Measurements from ENCODE around the gene CXCL9.
A peak's percentile ranks its signal among the peaks of the same experiment; 100 is the strongest.
"Not testable (repeated sequence)": the region's sequence is repeated elsewhere in the genome, so short reads cannot be mapped to it uniquely, and the experiment has no call there.

CXCL9 gene

DNA sequence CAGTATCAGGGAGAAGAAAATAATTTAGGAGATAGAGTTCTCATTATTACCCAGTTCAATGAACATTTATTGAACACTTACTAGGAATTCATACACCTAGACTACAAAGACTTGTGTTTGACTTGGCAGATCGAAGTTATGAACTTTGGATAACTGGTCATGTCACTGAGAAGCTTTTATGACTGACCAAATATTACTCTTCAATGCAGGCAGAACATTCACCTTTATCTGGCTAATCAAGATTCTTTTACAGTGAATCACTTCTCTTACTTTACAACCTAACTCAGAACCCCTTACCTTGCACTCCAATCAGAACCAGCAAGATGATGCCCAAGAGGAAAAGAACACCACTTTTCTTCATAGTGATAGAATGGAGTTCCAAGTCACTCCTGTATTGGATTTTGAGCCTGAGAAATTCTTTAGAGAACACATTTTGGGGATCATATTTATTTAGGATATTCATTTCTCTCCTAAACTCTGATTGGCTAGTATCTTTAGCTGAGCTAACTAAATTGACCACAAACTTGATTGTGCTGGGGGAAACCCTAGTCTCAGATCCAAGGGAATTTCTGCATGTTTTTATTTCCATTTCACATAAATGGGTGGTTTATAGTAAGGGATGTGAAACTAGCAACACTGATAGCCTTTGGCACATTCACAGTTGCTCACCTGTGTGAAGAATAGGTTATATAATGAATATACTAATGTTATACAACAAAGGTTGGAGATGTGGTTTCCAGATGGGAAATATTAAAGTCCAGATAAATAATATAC is at the start of gene CXCL9:
CXCL9 (minus strand) TSS at position 421 of the 774 bp plus-strand sequence; CDS start at position 361, 60 bp downstream.
- DNase-seq (ENCODE audit: low spot score) = no peak

DNA sequence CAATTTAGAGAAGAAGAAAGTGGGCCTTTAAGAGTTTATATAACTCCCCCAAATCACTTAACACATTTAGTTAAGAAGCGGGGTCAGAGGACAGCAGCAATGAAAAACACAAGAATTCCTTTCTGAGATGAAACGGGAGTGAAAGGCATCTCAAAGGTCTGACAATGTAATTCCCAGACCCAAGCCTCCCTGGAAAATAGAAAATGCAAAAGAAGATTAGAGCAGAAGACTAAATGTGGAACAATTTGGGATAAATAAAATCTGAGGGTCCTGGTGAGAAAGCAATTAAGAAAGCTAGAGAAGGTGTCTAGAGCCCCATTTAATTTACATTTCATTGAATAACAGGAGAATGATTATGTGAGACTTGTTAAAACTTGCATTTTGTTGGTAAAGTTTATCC is 48.1 kb upstream of the CXCL9 start:
- DNase-seq (ENCODE audit: low spot score) = no peak

DNA sequence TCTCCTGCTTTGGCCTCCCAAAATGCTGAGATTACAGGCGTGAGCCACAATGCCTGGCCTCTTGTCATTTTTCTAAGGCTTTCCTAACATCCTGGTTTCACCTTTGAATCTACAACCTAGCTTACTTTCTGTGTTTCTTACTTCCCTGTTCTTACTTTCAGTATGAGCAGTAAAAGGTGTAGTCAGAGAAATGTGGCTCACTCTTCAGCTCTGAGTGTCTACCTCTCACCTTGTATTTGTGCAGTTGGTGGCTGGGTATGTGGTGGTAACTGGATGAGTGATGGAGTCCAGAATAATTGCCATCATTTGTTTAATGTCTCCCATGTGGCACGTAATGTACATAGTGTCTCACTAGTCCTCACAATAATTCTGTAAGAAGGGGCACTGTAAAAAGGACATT is 47.7 kb upstream of the CXCL9 start:
- no peak for DNase-seq (ENCODE audit: low spot score)

DNA sequence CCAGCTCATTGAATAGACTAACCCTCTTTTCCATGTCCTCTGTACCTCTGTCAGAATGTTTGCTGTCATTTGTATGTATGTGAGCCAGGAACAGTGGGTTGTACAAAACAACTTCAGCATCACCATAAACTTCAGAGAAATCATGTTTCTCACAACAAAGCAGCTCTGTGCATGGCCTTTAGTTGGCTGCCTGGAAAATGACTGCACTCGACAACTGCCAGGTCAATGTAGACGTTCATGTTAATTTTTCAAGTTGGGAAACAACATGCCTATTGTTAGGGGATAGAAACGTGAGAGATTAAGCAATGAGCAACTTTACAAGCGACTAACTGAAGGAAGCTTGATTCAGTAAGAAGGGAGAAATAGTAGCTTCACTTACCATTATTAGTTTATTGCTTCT is 46.4 kb upstream of the CXCL9 start:
- DNase-seq (ENCODE audit: low spot score) = no peak

DNA sequence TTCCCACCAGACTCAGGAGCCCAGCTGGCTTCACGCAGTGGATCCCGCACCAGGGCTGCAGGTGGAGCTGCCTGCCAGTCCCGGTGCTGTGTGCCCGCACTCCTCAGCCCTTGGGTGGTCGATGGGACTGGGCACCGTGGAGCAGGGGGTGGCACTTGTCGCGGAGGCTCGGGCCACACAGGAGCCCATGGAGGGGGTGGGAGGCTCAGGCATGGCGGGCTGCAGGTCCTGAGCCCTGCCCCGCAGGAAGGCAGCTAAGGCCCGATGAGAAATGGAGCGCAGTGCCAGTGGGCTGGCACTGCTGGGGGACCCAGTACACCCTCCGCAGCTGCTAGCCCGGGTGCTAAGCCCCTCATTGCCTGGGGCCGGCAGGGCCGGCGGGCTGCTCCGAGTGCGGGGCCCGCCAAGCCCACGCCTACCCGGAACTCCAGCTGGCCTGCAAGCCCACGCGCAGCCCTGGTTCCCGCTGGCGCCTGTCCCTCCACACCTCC is 43.3 kb upstream of the CXCL9 start:
- not testable (repeated sequence) for DNase-seq (ENCODE audit: low spot score)

DNA sequence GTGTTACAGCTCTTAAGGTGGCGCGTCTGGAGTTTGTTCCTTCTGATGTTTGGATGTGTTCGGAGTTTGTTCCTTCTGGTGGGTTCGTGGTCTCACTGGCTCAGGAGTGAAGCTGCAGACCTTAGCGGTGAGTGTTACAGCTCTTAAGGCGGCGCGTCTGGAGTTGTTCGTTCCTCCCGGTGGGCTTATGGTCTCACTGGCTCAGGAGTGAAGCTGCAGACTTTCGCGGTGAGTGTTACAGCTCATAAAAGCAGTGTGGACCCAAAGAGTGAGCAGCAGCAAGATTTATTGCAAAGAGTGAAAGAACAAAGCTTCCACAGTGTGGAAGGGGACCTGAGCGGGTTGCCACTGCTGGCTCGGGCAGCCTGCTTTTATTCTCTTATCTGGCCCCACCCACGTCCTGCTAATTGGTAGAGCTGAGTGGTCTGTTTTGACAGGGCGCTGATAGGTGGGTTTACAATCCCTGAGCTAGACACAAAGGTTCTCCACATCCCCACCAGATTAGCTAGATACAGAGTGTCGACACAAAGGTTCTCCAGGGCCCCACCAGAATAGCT is 42.6 kb upstream of the CXCL9 start:
- DNase-seq (ENCODE audit: low spot score) = not testable (repeated sequence)

DNA sequence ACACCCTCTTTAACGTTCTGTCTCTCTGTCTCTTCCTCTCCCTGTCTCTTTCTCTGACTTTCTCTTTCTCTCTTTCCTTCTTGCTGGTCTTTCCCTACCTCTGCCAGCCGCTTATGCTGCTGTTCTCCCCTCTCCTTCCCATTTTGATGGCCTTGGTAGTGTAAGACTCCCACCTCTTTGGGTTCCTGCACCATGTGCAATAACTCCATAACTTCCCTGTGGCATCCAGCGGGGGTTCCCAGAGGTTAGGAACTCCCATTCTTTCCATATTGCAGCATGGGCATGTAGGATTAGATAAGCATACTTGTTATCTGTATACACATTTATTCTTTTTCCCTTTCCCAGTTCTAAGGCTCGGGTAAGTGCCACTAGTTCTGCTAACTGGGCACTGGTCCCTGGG is 37.4 kb upstream of the CXCL9 start:
- not testable (repeated sequence) for DNase-seq (ENCODE audit: low spot score)

DNA sequence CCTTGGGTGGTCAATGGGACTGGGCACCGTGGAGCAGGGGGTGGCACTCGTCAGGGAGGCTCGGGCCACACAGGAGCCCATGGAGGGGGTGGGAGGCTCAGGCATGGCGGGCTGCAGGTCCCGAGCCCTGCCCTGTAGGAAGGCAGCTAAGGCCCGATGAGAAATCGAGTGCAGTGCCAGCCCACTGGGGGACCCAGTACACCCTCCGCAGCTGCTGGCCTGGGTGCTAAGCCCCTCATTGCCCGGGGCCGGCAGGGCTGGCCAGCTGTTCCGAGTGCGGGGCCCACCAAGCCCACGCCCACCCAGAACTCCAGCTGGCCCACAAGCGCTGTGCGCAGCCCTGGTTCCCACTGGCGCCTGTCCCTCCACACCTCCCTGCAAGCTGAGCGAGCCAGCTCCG is 36.0 kb upstream of the CXCL9 start:
- not testable (repeated sequence) for DNase-seq (ENCODE audit: low spot score)

DNA sequence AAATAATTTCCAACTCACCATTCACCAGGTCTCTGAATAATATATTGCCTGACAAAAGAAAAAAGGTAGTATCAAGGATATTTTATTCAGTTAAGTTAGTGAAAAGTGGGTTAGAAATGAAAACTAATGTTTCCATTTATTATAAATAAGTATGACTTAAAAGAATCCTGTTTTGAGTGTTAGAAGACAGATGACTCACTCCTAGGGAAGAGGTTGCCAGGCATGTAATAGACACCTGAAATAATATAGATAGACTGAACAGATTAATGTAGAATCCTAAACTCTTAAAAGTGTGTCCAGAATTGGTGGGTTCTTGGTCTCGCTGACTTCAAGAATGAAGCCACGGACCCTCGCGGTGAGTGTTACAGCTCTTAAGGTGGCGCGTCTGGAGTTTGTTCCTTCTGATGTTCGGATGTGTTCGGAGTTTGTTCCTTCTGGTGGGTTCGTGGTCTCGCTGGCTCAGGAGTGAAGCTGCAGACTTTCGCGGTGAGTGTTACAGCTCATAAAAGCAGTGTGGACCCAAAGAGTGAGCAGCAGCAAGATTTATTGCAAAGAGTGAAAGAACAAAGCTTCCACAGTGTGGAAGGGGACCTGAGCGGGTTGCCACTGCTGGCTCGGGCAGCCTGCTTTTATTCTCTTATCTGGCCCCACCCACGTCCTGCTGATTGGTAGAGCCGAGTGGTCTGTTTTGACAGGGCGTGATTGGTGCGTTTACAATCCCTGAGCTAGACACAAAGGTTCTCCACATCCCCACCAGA is 35.1 kb upstream of the CXCL9 start:
- not testable (repeated sequence) for DNase-seq (ENCODE audit: low spot score)

DNA sequence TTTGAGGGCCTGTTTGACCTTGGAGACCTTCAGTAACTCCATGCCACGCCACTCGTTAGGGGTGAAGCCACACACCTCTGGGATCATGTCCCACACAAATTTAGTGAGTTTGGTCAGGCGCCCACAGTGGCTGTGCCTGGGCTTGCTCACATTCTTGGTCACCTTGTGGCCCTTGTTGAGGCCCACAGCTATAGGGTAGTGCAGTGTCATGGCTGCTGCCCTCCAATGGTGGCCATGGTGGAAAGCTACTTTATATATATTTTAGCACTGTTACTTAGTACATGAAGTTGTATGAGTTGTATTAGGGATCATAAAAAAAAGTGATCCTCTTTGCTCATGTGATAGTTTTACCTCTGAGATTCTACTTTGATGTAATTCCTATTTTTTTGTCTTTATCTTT is 29.5 kb upstream of the CXCL9 start:
- no peak for DNase-seq (ENCODE audit: low spot score)

DNA sequence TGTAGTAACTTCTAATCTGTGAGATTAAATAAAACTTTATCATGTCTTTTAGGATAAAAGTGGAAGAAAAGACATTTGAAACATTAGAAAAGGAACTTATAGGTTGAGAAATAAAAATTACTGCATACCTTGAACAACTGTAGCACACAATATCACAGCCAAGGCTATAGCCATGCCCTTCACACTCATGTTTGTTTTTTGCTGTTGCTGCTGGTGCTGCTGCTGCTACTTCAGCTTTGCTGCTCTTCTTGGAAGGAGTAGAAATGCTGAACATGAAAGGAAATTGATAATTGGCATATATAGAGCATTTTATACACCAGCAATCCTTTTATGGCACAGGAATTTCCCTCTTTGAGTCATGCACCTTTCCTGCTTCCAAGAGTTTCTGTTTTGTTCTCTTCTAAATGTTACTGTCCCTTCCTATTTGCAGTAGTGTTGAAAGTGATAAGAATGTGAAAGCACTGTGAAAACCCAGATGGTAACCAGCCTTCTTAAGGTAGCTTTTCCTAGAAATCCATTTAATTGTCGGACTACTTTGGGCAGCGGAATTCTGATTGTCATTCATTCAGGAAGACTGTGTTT is 28.6 kb upstream of the CXCL9 start, which contains the start of gene CXCL11:
CXCL11 (minus strand) TSS at position 272 of the 582 bp plus-strand sequence; CDS start at position 189, 83 bp downstream.
- no peak for DNase-seq (ENCODE audit: low spot score)

DNA sequence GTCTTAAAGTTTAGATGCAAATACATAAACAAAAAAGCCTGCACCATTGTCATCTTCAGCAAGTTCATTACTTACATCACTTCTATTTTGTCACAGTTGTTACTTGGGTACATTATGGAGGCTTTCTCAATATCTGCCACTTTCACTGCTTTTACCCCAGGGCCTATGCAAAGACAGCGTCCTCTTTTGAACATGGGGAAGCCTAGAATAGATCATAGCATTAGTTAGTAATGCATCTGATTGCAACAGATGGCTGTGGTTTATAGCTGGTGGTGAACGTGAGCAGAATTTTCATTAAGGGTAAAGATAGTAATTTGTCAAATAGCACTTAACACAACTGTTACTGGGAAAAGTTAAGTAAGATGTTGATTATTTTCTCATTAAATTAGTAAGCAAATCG is 27.8 kb upstream of the CXCL9 start:
- DNase-seq (ENCODE audit: low spot score) = no peak

DNA sequence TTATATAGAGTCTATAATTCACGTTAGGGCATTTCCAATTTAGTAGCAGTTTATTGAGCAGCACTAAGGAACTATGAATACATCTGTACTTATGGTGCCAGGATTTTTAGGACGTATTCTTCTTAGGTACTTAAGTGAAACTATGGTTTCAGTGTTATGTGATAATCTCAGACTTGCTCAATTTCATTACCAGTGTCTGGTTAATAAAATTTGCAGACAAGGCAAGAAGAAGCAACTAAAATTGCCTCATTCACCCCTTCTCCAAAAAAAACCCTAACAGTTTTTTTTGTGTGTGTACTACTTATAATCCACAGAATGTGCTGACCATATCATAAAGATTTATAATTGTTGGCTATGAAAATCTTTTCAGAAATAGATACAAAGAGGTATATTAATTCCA is 22.0 kb upstream of the CXCL9 start:
- DNase-seq (ENCODE audit: low spot score) = no peak

DNA sequence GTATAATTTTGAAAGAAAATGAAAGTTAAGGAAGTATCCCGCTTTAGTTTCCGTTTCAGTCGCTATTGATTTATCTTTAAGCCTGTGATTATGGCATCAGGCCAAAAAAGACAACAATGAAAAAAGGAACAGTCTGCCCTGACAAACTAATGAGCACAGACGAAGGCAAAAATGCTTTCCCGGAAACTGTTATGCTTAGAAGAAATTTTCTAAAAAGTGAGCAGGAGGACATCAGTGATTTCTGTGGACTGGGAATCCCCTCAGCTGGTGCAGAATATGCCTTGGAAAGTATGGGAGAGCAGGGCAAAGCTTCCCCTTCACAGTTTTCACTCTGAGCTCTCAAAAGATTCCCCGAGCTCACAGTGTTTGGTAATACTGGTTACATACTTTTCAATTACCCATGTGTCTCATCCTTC is 21.0 kb upstream of the CXCL9 start:
- peak; percentile 39 for DNase-seq (ENCODE audit: low spot score)

DNA sequence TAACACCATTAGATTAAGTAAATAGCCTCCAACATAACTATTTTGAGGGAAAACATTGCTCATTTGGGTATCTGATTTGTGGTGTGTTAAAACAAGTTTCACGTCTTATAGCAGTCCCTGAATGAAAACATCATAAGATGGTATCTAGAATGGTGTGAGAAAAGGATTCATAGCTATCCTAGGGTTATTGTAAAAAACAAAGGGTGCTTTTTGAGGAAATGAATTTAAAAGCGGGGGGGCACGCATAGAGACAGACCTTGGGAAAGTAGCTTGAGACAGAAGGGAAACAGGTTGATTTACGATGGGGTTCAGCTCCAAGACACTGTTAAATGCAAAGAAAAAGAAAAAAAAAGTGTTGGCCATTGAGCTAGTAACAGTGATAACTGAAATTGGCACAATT is 16.8 kb upstream of the CXCL9 start:
- no peak for DNase-seq (ENCODE audit: low spot score)

DNA sequence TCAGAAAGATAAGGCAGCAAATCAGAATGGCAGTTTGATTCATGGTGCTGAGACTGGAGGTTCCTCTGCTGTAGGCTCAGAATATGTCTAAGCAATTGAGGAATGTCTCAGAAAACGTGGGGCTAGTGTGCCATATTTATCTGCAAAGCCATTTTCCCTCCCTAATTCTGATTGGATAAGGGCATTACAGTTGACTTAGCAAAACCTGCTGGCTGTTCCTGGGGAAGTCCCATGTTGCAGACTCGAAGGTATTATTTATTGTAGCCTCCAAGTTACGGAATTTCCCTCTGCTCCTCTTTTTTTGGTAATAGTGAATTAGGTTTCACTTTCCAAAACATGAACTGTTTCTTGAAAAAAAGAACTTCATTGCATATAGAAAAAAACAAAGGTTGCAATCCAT is 16.1 kb upstream of the CXCL9 start, which contains the start of gene CXCL10:
CXCL10 (minus strand) TSS at position 109 of the 400 bp plus-strand sequence; CDS start at position 43, 66 bp downstream.
- DNase-seq (ENCODE audit: low spot score) = peak; percentile 33

DNA sequence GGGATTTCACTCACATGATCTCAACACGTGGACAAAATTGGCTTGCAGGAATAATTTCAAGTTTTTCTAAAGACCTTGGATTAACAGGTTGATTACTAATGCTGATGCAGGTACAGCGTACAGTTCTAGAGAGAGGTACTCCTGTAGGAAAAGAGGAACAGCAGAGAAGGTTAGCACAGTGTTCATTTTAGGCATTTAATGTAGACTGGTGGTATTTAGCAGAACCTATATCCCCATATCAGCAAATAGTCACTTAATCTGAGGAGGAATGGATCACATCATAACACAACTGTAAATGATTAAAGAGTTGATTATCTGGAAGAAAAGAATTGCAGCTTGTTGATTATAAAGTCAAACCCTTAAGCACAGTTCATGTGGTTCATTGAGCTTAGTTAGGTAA is 15.4 kb upstream of the CXCL9 start:
- no peak for DNase-seq (ENCODE audit: low spot score)

DNA sequence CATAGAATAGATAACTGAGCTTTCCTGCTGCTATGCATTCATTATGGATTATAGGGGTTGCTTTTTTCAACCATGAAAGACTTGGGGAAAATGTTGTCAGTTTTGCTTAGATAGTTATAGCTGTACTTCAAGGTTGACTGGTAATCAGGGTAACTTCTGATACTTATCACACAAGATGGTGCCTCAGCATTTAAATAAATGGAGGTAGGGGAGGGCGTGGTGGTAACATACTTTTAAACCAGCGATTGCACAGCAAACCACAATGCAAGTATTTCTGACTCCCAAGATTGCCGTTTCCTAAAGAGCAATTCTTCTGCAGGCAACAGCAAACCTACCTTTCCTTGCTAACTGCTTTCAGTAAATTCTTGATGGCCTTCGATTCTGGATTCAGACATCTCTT is 14.7 kb upstream of the CXCL9 start:
- DNase-seq (ENCODE audit: low spot score) = no peak

DNA sequence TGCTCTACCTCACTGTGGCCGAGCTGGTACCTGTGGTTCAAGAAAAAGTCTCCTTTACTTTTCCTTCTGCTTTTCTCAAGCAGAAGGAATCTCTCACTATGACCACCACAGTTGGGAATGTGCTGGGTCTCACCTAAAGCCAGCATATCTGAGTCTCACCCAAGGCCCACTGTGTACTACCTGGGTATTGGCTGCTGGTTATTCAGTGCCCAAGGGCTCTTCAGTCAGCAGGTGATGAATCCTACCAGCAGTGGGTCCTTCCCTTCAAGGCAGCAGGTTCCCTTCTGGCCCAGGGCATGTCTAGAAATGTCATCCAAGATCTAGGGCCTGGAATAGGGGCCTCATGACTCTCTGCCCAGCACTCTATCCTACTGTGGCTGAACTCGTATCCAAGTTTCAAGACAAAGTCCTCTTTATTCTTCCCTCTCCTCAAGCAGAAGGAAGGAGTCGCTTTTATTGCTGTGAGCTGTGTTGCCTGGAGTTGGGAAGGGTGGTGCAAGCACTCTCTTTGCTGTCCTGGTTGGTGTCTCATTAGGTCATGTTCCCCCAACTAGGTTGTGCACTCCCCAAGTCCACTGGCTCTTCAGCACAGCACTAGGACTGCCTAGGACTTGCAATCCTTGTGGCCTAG is 9.9 kb upstream of the CXCL9 start:
- no peak for DNase-seq (ENCODE audit: low spot score)

DNA sequence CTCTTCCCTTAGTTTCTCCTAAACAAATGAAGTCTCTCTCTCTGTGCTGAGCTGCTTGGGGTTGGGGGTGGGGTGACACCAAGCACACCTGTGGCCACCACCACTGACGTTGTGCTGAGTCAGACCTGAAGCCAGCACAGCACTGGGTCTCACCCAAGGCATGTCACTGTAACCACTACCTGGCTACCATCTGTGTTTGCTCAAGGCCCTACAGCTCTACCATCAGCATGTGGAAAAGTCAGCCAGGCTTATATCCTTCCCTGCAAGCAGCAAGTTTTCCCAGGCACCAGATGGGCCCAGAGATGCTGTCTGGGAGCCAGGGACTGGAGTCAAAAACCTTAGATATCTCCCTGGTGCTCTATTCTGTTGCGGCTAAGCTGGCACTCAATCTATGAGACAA is 9.1 kb upstream of the CXCL9 start:
- no peak for DNase-seq (ENCODE audit: low spot score)

DNA sequence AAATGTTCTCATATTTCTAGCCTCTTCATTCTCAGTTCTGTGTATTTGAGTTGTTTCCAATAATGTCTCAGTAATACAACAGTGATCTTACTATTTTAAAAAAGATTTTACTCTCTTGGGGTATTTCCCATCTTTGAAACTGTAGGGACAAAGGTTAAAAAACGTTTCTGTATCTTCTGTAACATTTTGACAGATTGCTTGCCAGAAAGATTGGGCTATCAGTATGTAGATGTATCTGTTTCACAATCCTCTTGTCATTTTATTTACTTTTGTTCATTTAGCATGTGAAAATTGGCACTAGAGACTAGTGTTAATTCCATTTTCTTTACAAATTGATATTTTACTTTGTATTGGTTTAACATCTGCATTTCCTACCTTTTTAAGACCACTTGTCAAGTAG is 6.2 kb upstream of the CXCL9 start:
- no peak for DNase-seq (ENCODE audit: low spot score)

DNA sequence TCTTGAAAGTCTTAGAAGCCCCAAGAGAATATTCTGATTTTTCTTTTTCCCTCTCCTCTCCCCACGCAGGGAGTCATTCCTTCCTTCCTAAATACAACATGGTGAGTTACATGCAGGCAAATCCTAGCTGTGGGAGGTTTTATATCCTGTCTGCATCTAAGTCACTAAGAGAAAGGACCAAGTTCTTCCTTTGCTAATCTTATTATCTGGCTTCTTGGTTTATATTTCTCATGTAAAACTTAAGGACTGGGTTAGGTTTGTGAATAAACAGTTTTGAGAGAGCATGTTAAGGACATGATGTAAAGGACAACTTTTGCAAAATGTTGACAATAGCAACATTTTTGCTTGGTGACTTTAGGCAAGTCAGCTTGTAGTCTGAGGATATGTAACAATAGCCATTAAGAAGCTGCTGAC is 5.1 kb upstream of the CXCL9 start:
- DNase-seq (ENCODE audit: low spot score) = no peak

All from pons (tissue), 1 donor.